PC-3 (cell line): Measurements from ENCODE around the gene SRGAP1.

Experiments used
- EZH2 ChIP-seq: fragments of 300-600 bp; sonication (generic); IDR thresholded peaks from one replicate; pipeline ENCODE4 v1.6.1; 2017; ENCODE audit warnings: antibody characterized with exemption, mild to moderate bottlenecking, low read length; ENCODE audit not compliant: unreplicated experiment
- TF ChIP-seq, protein P1 (sequence below): fragments of 300-600 bp; sonication (generic); conservative IDR thresholded peaks from 2 replicates; pipeline ENCODE4 v1.5.1; 2017; ENCODE audit warnings: antibody characterized with exemption, low read depth, mild to moderate bottlenecking, low read length

DNA sequence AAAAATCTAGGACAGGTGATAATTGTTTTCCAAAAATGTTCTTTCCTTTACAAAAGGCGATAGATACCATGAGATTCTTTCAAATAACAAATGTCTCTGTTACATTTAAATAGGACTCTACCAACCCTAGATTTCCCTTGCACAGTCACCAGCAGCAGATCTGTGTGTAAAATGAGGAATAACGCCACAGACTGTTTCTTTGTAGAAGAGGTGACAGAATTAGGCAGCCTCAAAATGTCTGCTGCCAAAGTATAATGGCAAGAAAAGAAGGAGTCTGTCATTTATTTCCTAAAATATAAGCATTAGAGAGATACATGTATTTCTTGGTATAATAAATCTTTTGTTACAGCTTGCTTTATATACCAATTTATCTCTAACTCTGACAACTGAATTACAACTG is 8.5 kb upstream of the SRGAP1 start:
- TF ChIP-seq, protein P1, sequence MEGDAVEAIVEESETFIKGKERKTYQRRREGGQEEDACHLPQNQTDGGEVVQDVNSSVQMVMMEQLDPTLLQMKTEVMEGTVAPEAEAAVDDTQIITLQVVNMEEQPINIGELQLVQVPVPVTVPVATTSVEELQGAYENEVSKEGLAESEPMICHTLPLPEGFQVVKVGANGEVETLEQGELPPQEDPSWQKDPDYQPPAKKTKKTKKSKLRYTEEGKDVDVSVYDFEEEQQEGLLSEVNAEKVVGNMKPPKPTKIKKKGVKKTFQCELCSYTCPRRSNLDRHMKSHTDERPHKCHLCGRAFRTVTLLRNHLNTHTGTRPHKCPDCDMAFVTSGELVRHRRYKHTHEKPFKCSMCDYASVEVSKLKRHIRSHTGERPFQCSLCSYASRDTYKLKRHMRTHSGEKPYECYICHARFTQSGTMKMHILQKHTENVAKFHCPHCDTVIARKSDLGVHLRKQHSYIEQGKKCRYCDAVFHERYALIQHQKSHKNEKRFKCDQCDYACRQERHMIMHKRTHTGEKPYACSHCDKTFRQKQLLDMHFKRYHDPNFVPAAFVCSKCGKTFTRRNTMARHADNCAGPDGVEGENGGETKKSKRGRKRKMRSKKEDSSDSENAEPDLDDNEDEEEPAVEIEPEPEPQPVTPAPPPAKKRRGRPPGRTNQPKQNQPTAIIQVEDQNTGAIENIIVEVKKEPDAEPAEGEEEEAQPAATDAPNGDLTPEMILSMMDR: no peak
- no peak for TF ChIP-seq EZH2
